GM12878 (cell line): ENCODE data around the gene SBF1. TPM values are rescaled to one million over a fixed set of nuclear protein-coding genes. Genes with fewer than 3 reads are reported as not detected.

ENCODE experiments used
- ATAC-seq: fragments of 200-7000 bp; cut with Tn5 transposase; 3 replicates; pipeline ENCODE4 v1.9.1; 2020; ENCODE audit warnings: mild to moderate bottlenecking, moderate library complexity
- BruUV-seq: library from RNA; stranded (reverse); fragments of 400-500 nt; replicated peaks from 2 replicates; lab custom pipeline; 2021; lab: Mats Ljungman, UMichigan
- CTCF ChIA-PET: fragments of 300-600 bp; sonication (Branson Sonifier 250); formaldehyde crosslinking; extraction: SDS; loops from one replicate; lab custom pipeline; 2021; ENCODE audit warnings: inconsistent platforms; lab: Yijun Ruan, JAX
- POLR2A ChIA-PET: fragments of 350-600 bp; formaldehyde crosslinking; extraction: SDS; loops from one replicate; lab custom pipeline; 2021; ENCODE audit warnings: inconsistent platforms; lab: Charles Lee
- RAD21 ChIA-PET: fragments of 300-600 bp; sonication (Branson Sonifier 250); formaldehyde crosslinking; loops from one replicate; lab custom pipeline; 2023; ENCODE audit warnings: antibody characterized with exemption; ENCODE audit not compliant: unreplicated experiment; lab: Charles Lee
- SMC1A ChIA-PET: fragments of 300-600 bp; sonication (Branson Sonifier 250); formaldehyde crosslinking; loops from one replicate; lab custom pipeline; 2023; ENCODE audit not compliant: unreplicated experiment, uncharacterized antibody; lab: Charles Lee
- DNase-seq: peaks from one replicate; pipeline ENCODE4 v3.0.0-alpha.2; 2011; ENCODE audit warnings: low read depth, low spot score
- FAIRE-seq: peaks from 3 replicates; lab custom pipeline; 2011; peaks lifted over from hg19 to GRCh38; lab: Jason Lieb, UNC
- H2AFZ ChIP-seq: 2 replicates; pipeline ENCODE4 v1.6.0; 2011; ENCODE audit warnings: low read depth, low read length, control low read depth; ENCODE audit not compliant: control insufficient read depth
- H3K27ac ChIP-seq: 2 replicates; pipeline ENCODE4 v1.5.1; 2011; ENCODE audit warnings: control low read depth; ENCODE audit not compliant: control insufficient read depth, insufficient read depth
- H3K27me3 ChIP-seq, 2 experiments: replicated peaks in 1 of 2; 2 replicates each; pipeline versions ENCODE4 v1.6.0 to v1.6.1; 2011; ENCODE audit warnings: low read length in 1 of 2; ENCODE audit not compliant: control insufficient read depth in 2 of 2, insufficient read depth in 2 of 2
- H3K36me3 ChIP-seq, 2 experiments: 2 replicates each; pipeline ENCODE4 v1.5.1; 2011; ENCODE audit warnings: low read length in 1 of 2; ENCODE audit not compliant: control insufficient read depth in 2 of 2, insufficient read depth in 2 of 2
- H3K4me1 ChIP-seq: 2 replicates; pipeline ENCODE4 v1.6.1; 2011; ENCODE audit warnings: mild to moderate bottlenecking, low read length, moderate library complexity, mixed read lengths; ENCODE audit not compliant: control insufficient read depth, insufficient read depth
- H3K4me2 ChIP-seq: 2 replicates; pipeline ENCODE4 v1.6.0; 2011; ENCODE audit warnings: control low read depth; ENCODE audit not compliant: control insufficient read depth, insufficient read depth
- H3K4me3 ChIP-seq: fragments of 200-600 bp; sonication (generic); 2 replicates; pipeline ENCODE4 v1.5.1; 2016
- H3K79me2 ChIP-seq: 2 replicates; pipeline ENCODE4 v1.6.0; 2011; ENCODE audit warnings: low read length; ENCODE audit not compliant: control insufficient read depth, insufficient read depth
- H3K9ac ChIP-seq: 2 replicates; pipeline ENCODE4 v1.8.0; 2011; ENCODE audit warnings: low read length, control low read depth, mixed read lengths; ENCODE audit not compliant: control insufficient read depth, insufficient read depth
- H3K9me3 ChIP-seq: replicated peaks from 3 replicates; pipeline ENCODE4 v1.5.1; 2011; ENCODE audit warnings: mild to moderate bottlenecking, low read length; ENCODE audit not compliant: control insufficient read depth, insufficient read depth
- H4K20me1 ChIP-seq: 2 replicates; pipeline ENCODE4 v1.6.0; 2011; ENCODE audit not compliant: control insufficient read depth, insufficient read depth
- CHD4 ChIP-seq: fragments of 200-600 bp; sonication (generic); IDR thresholded peaks from 2 replicates; pipeline ENCODE4 v1.6.1; 2016; ENCODE audit warnings: mild to moderate bottlenecking
- E2F8 ChIP-seq: fragments of 450-650 bp; IDR thresholded peaks from 2 replicates; pipeline ENCODE4 v1.6.1; 2018; ENCODE audit warnings: mild to moderate bottlenecking, low read depth, moderate library complexity; ENCODE audit not compliant: partially characterized antibody
- E4F1 ChIP-seq: fragments of 450-650 bp; IDR thresholded peaks from 2 replicates; pipeline ENCODE4 v1.6.1; 2018; ENCODE audit warnings: borderline replicate concordance, mild to moderate bottlenecking; ENCODE audit not compliant: partially characterized antibody
- ESRRA ChIP-seq: IDR thresholded peaks from 2 replicates; pipeline ENCODE4 v1.6.1; 2012; ENCODE audit warnings: mild to moderate bottlenecking, low read length, improper control_type of control experiment
- NFYA ChIP-seq: IDR thresholded peaks from 2 replicates; pipeline ENCODE4 v1.6.1; 2011; ENCODE audit warnings: low read depth, mild to moderate bottlenecking, low read length, improper control_type of control experiment, borderline replicate concordance
- PRDM15 ChIP-seq: fragments of 450-650 bp; formaldehyde crosslinking; IDR thresholded peaks from 2 replicates; pipeline ENCODE4 v1.4.0; 2020; ENCODE audit warnings: mild to moderate bottlenecking, moderate library complexity
- SP1 ChIP-seq: IDR thresholded peaks from one replicate; pipeline ENCODE4 v1.6.1; 2011; ENCODE audit warnings: low read depth, low read length
- SREBF1 ChIP-seq: IDR thresholded peaks from 2 replicates; pipeline ENCODE4 v1.6.1; 2012; ENCODE audit warnings: mild to moderate bottlenecking, low read length
- TAF1 ChIP-seq: IDR thresholded peaks from 2 replicates; pipeline ENCODE4 v1.6.1; 2011; ENCODE audit warnings: mild to moderate bottlenecking, low read depth, low read length, borderline replicate concordance
- TARDBP ChIP-seq: IDR thresholded peaks from 2 replicates; pipeline ENCODE4 v1.6.1; 2016; ENCODE audit warnings: borderline replicate concordance
- WGBS: methylation state at CpG from one replicate; pipeline ENCODE4 v1.1.6; 2016; ENCODE audit warnings: low lambda C conversion rate; ENCODE audit not compliant: insufficient replicate concordance, insufficient coverage; ENCODE audit errors: missing lambda C conversion rate; 5-methylcytosine and 5-hydroxymethylcytosine counted together
- in situ Hi-C: fragments of 300-500 bp; cut with MboI; formaldehyde crosslinking; loops from 9 replicates; pipeline ENCODE4 v1.14.3; 2018; ENCODE audit warnings: mixed read lengths
- intact Hi-C: fragments of 100-400 bp; cut with micrococcal nuclease; formaldehyde crosslinking; loops from one replicate; pipeline ENCODE4 v1.14.2; 2022; ENCODE audit not compliant: unreplicated experiment
- polyA plus RNA-seq, 11 experiments: library from polyadenylated mRNA; depleted of rRNA in 4 of 11; unstranded in 6 of 11; stranded (reverse) in 5 of 11; fragments of >200 nt; fragmentation: Nextera tagmentation in 4 of 11; fragmentation: Illumina TruSeq in 1 of 11; extraction: Ambion mirVana in 4 of 11; extraction: Trizol in 1 of 11; gene quantifications; 1 replicate in 1 of 11; 2 replicates in 10 of 11; pipeline versions ENCODE4 v1.2.1 to v1.2.3, GENCODE V29; 2011 to 2016; ENCODE audit warnings: inconsistent platforms in 2 of 11, missing spikeins in 2 of 11, low read depth in 1 of 11
- total RNA-seq, 4 experiments: library from RNA; depleted of rRNA in 3 of 4; stranded (reverse); fragments of >200 nt in 3 of 4; fragmentation: Illumina TruSeq in 1 of 4; extraction: Trizol in 1 of 4; gene quantifications; 2 replicates each; pipeline versions ENCODE4 v1.2.1 to v1.2.3, GENCODE V29; 2013 to 2021
- TF ChIP-seq, protein P1 (sequence below): fragments of 450-650 bp; IDR thresholded peaks from 2 replicates; pipeline ENCODE4 v1.6.1; 2016; ENCODE audit warnings: mild to moderate bottlenecking

Gene SBF1
- total and polyA plus RNA-seq, 10 of the 15 experiments (the other 5 are each of a cell fraction or from before 2014, with no cell fraction given): 0.23 to 95.0 (median 17.8) TPM

GRCh38 chr22:50418624-50419023, 56.2 kb downstream of the SBF1 start:
- Histone ChIP-seq H3K36me3 (peaks cover 31 to 46% of the 10 kb centered on the region in 2 experiments), H3K9me3 (no peaks in the 10 kb centered on the region), H2AFZ (no peak overlapping the region), H3K9ac (no peak overlapping the region), H3K27ac (no peak overlapping the region), H3K4me2 (no peak overlapping the region), H3K27me3 (no peaks in the 10 kb centered on the region), H4K20me1 (no peaks in the 10 kb centered on the region), H3K79me2 (no peaks in the 10 kb centered on the region), H3K4me3 (no peak overlapping the region), H3K4me1 (no peaks in the 10 kb centered on the region)
- FAIRE-seq (no peak), DNase-seq (no peak), ATAC-seq (no peak)
- in situ Hi-C loops (no loop called here), intact Hi-C loops (no loop called here)
- no TSS peak for BruUV-seq
- ChIA-PET RAD21 (no interaction called here), SMC1A (no interaction called here), POLR2A (no interaction called here), CTCF (no interaction called here)
- WGBS: 95% methylated on average over 5 of the region's 5 CpGs
- TF ChIP-seq E4F1 (no peak), NFYA (no peak), SP1 (no peak), PRDM15 (CRISPR knock-in tag) (no peak), E2F8 (no peak), CHD4 (no peak), TAF1 (no peak), ESRRA (no peak), TARDBP (no peak), SREBF1 (no peak)
- TF ChIP-seq, protein P1, sequence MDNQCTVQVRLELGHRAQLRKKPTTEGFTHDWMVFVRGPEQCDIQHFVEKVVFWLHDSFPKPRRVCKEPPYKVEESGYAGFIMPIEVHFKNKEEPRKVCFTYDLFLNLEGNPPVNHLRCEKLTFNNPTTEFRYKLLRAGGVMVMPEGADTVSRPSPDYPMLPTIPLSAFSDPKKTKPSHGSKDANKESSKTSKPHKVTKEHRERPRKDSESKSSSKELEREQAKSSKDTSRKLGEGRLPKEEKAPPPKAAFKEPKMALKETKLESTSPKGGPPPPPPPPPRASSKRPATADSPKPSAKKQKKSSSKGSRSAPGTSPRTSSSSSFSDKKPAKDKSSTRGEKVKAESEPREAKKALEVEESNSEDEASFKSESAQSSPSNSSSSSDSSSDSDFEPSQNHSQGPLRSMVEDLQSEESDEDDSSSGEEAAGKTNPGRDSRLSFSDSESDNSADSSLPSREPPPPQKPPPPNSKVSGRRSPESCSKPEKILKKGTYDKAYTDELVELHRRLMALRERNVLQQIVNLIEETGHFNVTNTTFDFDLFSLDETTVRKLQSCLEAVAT: no peak
